ENCODE results near the gene RBFOX1.

Gene RBFOX1

GRCh38 chr16:7398536-7398935 is 65.9 kb downstream of the RBFOX1 start:
- no peak overlapping the region for H2AFZ ChIP-seq (ENCODE audit: low read length)
- H3K79me2 ChIP-seq (ENCODE audit: insufficient read depth, low read length) = no peaks in the 10 kb centered on the region
- H3K9ac ChIP-seq (ENCODE audit: low read length) = no peak overlapping the region
- no peaks in the 10 kb centered on the region for H3K9me3 ChIP-seq (ENCODE audit: low read length)
- no peaks in the 10 kb centered on the region for H3K36me3 ChIP-seq (ENCODE audit: insufficient read depth, low read length)
- no peak overlapping the region for H3K4me3 ChIP-seq (ENCODE audit: low read depth, low read length, poor library complexity, severe bottlenecking)
- no peaks in the 10 kb centered on the region for H3K9me2 ChIP-seq (ENCODE audit: low read depth, low read length)
- H3K27me3 ChIP-seq (ENCODE audit: insufficient read depth, low read length) = no peaks in the 10 kb centered on the region
- TF ChIP-seq EZH2 (IDR thresholded peaks at IDR 0.05; ENCODE audit: borderline replicate concordance, low read length) (no peak), CTCF (IDR thresholded peaks at IDR 0.05; ENCODE audit: low read length) (no peak)
- no peaks in the 10 kb centered on the region for H4K20me1 ChIP-seq (ENCODE audit: insufficient read depth, low read length)
- no peak overlapping the region for H3K4me2 ChIP-seq (ENCODE audit: low read length)
- H3K4me1 ChIP-seq (ENCODE audit: insufficient read depth, low read length, severe bottlenecking) = no peaks in the 10 kb centered on the region
- no peak overlapping the region for H3K27ac ChIP-seq (ENCODE audit: low read depth, low read length, poor library complexity, severe bottlenecking)
- H3F3A ChIP-seq (ENCODE audit: insufficient read depth, low read length) = no peaks in the 10 kb centered on the region

- no peaks in the 10 kb centered on the region for H3K36me3 ChIP-seq (ENCODE audit: insufficient read depth, low read length)
- no peak overlapping the region for H3K27ac ChIP-seq (ENCODE audit: low read depth, low read length, poor library complexity, severe bottlenecking)
- TF ChIP-seq EZH2 (IDR thresholded peaks at IDR 0.05; ENCODE audit: borderline replicate concordance, low read length) (no peak), CTCF (IDR thresholded peaks at IDR 0.05; ENCODE audit: low read length) (no peak)
- no peaks in the 10 kb centered on the region for H4K20me1 ChIP-seq (ENCODE audit: insufficient read depth, low read length)
- H3K9ac ChIP-seq (ENCODE audit: low read length) = no peak overlapping the region
- no peaks in the 10 kb centered on the region for H3K4me1 ChIP-seq (ENCODE audit: insufficient read depth, low read length, severe bottlenecking)
- H3F3A ChIP-seq (ENCODE audit: insufficient read depth, low read length) = no peaks in the 10 kb centered on the region
- no peak overlapping the region for H2AFZ ChIP-seq (ENCODE audit: low read length)
- H3K9me3 ChIP-seq (ENCODE audit: low read length) = no peaks in the 10 kb centered on the region
- no peaks in the 10 kb centered on the region for H3K9me2 ChIP-seq (ENCODE audit: low read depth, low read length)
- no peaks in the 10 kb centered on the region for H3K27me3 ChIP-seq (ENCODE audit: insufficient read depth, low read length)
- no peaks in the 10 kb centered on the region for H3K79me2 ChIP-seq (ENCODE audit: insufficient read depth, low read length)
- H3K4me2 ChIP-seq (ENCODE audit: low read length) = no peak overlapping the region
- no peak overlapping the region for H3K4me3 ChIP-seq (ENCODE audit: low read depth, low read length, poor library complexity, severe bottlenecking)
These were observed 66.7 kb downstream of the RBFOX1 start for GRCh38 chr16:7399296-7399695.

- no peaks in the 10 kb centered on the region for H3K36me3 ChIP-seq (ENCODE audit: insufficient read depth, low read length)
- H3K27ac ChIP-seq (ENCODE audit: low read depth, low read length, poor library complexity, severe bottlenecking) = no peak overlapping the region
- no peaks in the 10 kb centered on the region for H3F3A ChIP-seq (ENCODE audit: insufficient read depth, low read length)
- H3K9me2 ChIP-seq (ENCODE audit: low read depth, low read length) = no peaks in the 10 kb centered on the region
- TF ChIP-seq EZH2 (IDR thresholded peaks at IDR 0.05; ENCODE audit: borderline replicate concordance, low read length) = no peak
- TF ChIP-seq CTCF (IDR thresholded peaks at IDR 0.05; ENCODE audit: low read length) = no peak
- H3K79me2 ChIP-seq (ENCODE audit: insufficient read depth, low read length) = no peaks in the 10 kb centered on the region
- no peaks in the 10 kb centered on the region for H3K27me3 ChIP-seq (ENCODE audit: insufficient read depth, low read length)
- no peaks in the 10 kb centered on the region for H3K4me1 ChIP-seq (ENCODE audit: insufficient read depth, low read length, severe bottlenecking)
- H3K9ac ChIP-seq (ENCODE audit: low read length) = no peak overlapping the region
- no peak overlapping the region for H3K4me2 ChIP-seq (ENCODE audit: low read length)
- H4K20me1 ChIP-seq (ENCODE audit: insufficient read depth, low read length) = no peaks in the 10 kb centered on the region
- no peaks in the 10 kb centered on the region for H3K9me3 ChIP-seq (ENCODE audit: low read length)
- no peak overlapping the region for H2AFZ ChIP-seq (ENCODE audit: low read length)
- no peak overlapping the region for H3K4me3 ChIP-seq (ENCODE audit: low read depth, low read length, poor library complexity, severe bottlenecking)
These were observed 67.7 kb downstream of the RBFOX1 start for GRCh38 chr16:7400117-7400890.

All from OCI-LY1 (cell line).